HG02763 (cell line): ENCODE data around the gene ARHGEF11.
A peak's percentile ranks its signal among the peaks of the same experiment; 100 is the strongest.

Source experiments
- ATAC-seq: cut with Tn5 transposase; IDR thresholded peaks from one replicate; pipeline ENCODE4 v1.9.1; 2021; ENCODE audit warnings: mild to moderate bottlenecking, moderate library complexity; ENCODE audit not compliant: unreplicated experiment

Gene ARHGEF11

GRCh38 chr1:156898971-156899664, 146.4 kb downstream of the ARHGEF11 start:
- ATAC-seq: no peak

GRCh38 chr1:156898161-156898566, 147.4 kb downstream of the ARHGEF11 start:
- ATAC-seq: no peak

- no peak for ATAC-seq
Observed at GRCh38 chr1:156897078-156897825, 148.3 kb downstream of the ARHGEF11 start.

DNA sequence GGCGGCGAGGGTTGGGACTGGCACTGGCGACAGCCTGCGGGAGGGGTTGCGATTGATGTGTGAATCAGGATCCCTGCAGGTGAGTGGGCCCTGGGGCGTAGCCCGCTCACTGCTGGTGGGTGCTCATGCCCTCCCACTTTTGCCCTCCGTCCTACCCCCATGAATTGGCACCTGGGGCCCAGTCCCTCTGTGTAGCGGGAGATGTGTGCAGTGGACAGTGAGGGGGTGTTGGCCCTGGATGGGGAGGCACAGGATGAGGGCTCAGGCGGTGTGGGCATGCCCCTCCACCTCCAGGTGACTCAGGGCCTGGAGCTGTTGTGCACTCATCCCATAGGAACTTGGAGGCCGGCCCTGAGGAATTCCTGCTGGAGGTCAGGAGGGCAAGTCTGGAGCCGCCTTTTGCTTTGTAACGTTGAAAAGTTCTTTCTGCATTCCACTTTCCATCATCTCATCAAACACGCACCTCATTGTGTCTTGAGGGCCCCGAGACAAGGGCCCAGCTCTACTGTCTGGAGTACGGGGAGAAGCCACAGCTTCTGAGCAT, 149.0 kb downstream of the ARHGEF11 start:
- no peak for ATAC-seq

GRCh38 chr1:156895927-156896326, 149.6 kb downstream of the ARHGEF11 start:
- ATAC-seq: no peak

DNA sequence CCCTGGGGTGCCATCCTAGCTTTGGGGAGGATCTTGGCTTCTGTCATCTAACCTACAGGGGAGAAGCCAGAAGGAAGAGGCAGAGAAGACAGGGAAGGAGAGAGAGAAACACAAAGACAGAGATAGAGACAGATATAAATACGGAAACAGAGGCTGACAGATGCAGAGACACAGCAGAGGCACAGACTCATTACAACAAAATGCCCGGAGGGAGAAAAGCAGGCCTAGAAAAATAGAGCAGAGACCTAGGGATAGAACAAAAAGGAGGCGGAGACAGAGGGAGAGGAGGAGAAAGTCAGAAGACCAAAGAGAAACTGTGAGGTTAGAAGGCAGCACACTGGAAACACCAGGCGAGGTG, 150.1 kb downstream of the ARHGEF11 start:
- ATAC-seq: no peak

GRCh38 chr1:156894711-156895454, 150.7 kb downstream of the ARHGEF11 start:
- ATAC-seq: no peak

- ATAC-seq: no peak
Observed at GRCh38 chr1:156894001-156894400, 151.5 kb downstream of the ARHGEF11 start.

DNA sequence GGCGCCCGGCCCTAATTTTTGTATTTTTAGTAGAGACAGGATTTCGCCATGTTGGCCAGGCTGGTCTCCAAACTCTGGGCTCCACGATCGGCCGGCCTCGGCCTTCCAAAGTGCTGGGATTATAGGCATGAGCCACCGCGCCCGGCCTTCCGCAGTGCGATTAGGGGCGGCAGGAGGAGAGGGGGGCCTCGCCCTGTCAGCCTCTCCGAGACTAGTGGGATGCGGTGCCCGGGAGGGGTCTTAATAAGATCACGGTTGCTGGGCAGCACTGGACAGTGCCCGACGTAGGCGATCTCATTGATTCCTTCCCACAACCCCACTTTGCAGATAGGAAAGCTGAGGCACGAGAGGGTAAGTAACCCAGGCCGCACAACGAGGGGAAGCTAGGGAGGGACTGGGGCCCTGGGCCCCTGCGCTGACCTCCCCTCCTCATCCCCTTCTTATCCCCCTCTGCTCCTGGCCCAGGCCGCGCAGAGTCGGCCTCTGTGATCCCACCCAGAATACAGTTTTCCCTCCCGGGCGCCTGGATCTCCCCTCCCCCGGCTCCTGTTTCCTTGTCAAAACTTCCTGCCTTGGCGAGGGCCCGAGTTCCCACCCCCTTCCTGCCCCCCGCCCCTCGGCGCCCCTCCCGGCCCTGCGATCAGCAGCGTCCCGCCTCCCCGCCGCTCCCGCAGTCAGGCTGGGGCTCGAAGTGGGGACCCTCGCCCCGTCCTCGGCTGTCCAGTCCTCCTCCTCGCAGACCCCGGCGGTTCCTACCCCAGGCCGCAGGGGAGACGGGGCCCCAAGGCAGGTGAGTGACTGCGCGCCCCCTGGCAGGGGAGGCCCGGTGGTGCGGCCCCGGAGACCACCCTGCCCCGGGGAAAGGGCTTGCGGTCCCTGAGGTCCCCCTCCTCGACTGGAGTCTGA, 152.2 kb downstream of the ARHGEF11 start, which contains the start of gene PEAR1:
Gene PEAR1, plus strand, starts transcription at position 671 of the 906 bp plus-strand sequence. CDS start 10,209 bp downstream, outside the sequence.
- no peak for ATAC-seq

DNA sequence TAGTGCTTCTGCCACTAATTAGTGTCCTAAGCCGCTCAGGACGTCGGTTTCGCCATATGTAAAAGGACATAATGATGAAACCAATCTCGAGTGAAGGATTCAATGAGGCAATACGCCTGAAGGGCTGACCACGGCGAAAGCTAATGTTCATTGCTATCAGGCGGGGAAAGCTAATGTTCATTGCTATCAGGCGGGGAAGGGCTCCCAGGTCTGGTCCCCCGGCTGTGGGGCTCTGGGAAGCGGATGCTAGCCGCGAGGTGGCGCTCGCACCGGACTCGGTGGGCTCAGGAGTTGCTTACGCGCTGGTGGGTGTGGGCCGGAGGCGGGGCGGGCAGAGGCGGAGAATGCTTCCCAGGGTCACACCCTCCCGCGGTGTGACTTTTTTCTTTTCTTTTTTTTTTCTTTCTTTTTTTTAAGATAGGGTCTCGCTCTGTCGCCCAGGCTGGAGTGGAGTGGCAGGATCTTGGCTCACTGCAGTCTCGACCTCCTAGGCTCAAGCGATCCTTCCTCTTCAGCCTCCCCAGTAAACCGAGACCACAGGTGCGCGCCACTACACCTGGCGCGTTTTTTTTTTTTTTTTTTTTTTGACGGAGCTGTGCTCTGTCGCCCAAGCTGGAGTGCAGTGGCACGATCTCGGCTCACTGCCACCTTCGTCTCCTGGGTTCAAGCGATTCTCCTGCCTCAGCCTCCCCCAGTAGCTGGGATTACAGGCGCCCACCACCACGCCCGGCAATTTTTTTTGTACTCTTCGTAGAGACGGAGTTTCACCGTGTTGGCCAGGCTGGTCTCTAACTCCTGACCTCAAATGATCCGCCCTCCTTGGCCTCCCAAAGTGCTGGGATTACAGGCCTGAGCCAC, 153.1 kb downstream of the ARHGEF11 start:
- ATAC-seq: peak; percentile 60

DNA sequence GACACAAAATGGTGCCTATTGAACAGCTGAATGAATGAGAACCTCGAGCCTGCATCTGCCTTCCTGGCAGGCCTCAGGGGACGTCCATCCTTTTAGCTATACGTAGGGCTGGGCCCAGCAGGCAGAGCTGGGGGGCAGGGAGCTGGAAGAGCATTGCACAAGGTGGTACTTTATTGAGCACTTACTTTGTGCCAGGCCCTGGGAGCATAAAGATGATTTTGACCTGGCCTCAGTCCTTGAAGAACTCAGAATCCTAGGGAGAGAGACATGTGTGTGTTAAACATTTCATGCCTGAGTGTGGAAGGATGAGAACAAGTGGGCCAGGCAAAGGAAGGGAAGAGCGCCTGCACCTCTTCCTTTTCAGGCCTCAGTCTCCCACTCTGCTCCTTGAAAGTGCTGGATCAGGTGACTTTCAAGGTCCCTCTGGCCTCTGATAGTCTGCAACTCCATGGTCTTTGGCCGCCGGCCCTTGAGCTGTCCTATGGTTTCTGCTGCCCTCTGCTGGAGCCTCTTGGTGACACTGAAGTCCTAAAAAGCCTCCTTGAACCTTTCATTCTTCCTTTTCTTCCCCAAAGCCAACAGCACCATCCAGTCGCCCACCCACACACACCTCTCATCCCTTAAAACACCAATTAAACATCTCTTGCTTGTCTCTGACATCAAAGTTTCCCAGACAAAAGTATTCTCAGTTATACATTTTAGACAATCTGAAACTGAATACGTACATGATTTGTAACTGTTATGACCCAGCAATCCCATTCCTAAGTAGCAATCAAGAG, 155.6 kb downstream of the ARHGEF11 start:
- no peak for ATAC-seq

DNA sequence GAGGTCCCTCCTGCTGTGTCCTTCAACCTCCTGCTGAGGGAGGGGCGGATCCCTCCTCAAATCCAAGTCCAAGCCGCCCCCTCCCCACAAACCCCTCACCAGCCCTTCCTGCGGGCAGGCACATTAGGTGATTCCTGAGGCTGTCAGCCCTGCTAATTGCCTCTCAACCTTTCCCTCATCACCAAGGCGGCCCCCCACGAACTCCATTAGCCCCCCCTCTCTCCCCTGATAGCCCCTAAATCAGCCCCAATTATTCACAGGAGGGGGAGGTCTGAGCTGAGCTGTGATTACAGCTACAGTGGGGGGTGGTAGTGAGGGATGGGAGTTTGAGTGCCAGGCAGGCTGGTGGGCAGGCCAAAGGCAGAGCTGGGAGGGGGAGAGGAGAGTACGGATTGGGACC, 157.8 kb downstream of the ARHGEF11 start:
- ATAC-seq: no peak

DNA sequence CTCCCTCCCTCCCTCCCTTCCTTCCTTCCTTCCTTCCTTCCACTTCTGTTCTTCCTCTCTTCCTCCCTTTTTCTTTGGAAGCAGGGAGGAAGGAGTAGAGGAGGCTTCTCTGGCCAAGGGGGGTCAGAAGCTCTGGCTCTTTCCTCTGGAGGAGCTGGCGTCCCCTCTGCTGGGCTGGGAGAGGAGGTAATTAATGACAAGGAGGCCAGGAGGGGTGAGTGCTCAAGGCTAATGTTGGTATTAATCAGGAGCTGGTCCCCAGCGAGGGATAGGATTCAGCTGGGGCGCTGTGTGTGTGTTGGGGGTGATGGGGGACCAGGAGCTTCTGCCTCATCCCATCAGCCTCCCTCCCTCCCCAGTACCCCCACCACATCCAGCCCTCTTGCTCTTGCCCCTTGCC, 158.2 kb downstream of the ARHGEF11 start:
- ATAC-seq: no peak

GRCh38 chr1:156886583-156887281, 158.8 kb downstream of the ARHGEF11 start:
- ATAC-seq: no peak

GRCh38 chr1:156885880-156886355, 159.6 kb downstream of the ARHGEF11 start:
- no peak for ATAC-seq

- no peak for ATAC-seq
Observed at GRCh38 chr1:156885314-156885713, 160.2 kb downstream of the ARHGEF11 start.
